GM19043 (cell line): Measurements from ENCODE around the gene CTBP2.

ENCODE experiments used
- ATAC-seq: cut with Tn5 transposase; IDR thresholded peaks from one replicate; pipeline ENCODE4 v1.9.1; 2021; ENCODE audit warnings: low read depth; ENCODE audit not compliant: unreplicated experiment

CTBP2 gene

GRCh38 chr10:125112697-125113494 lies 47.5 kb downstream of the CTBP2 start:
- ATAC-seq = no peak

DNA sequence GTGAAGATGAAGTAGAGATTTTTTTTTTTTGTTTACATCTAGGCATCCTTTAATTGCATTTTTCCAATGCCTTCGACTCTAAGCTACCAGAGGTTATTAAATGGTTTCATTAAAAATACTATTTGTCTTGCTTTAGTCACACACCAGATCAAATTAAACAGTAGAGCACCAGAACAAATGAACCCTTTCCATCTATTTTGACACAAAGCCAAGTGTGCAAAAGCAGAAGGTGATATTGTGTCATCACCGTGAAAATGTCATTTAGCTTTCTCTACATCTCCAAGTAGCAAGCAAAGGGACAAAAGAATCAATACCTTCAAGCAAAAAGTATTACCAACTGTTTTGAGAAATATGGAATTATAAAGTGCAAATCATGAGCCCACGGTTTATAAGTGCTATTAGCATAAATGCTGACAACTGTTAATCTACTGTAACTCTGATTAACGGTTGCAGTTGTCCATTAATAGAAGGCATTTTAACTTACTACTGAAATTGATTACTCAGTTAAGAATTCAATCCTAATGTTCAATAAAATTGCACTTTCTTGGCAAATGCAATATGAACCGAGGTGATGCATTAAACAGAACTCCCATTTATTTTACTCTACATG lies 49.1 kb downstream of the CTBP2 start:
- no peak for ATAC-seq

DNA sequence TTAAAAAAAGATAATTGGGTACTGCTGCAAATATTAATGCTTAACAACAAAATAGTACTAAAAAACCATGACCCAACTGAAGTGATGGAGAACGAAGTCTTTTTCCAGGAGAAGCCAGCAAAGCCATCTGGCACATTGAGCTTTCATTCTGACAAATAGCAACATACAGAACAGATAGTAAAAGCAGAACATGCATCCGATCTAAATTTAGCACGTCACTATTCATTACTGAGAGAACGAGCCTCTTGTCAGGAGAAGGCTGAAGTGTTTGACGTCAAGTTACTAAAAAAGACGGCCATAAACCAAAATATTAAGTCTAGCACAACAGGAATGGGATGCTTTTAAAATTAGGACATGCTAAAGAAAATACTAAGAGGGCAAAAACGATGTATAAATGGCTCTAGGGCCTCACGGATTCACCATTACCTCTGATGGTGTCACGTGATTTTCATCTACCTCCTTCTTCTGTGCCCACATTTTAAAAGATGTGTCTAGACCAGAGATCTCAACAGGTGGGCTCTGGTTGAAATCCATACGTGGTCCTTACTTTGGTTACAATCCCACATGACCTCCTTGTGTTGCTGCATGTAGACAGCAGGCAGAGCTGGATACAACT lies 52.3 kb downstream of the CTBP2 start:
- ATAC-seq = no peak

DNA sequence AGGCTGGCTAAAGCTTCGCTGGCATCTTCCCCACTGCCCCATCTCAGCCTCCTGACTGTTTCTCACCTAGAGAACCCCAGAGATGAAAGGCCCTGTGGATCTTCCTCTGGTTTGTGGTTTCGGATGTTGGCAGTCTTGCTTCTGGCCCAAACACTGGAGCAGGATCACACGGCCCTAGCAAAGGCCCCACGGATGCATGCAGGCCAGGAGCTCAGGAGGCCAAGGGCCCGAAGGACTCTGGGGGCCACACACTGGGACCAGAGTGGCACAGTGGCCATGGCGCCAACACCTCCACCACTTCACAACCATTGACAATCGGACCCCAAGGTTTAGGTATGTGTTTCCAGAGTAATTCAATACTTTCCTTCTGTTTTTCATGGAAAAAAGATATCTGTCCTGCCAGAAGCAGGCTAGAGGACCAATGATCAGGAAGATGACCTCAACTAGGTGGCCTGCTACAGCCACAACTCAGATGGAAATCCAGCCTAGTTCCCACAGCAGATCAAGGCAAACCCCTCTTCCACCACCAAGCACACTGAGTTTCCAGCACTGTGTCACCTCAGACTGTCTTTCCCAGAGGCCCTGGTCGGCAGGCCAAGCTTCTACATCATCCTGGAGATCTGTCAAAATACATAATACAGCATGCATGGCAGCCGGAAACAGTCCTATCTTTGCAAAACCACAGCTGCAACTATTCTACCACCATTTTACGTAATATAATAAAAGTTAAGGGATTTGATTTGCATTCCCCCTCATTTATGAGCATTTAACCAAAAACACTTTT lies 53.0 kb downstream of the CTBP2 start:
- no peak for ATAC-seq

DNA sequence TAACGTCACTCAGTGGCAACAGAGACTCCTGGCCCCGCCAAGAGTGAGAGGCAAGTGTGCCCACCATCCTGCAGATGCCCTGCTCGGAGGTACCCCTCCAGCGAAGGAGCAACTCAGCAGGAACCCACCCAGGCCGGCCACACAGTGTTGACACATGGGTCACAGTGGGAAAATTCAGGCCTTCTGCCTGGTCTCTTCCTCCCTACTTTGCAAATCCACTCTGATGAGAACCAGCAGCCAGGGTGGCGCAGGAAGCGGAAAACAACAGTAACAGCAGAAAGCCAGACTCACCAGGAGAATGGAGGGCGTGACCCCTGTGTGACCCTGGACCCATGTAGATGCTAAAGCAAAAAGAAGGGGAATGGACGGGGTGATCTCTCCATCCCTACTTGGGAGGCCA lies 53.8 kb downstream of the CTBP2 start:
- ATAC-seq = no peak

DNA sequence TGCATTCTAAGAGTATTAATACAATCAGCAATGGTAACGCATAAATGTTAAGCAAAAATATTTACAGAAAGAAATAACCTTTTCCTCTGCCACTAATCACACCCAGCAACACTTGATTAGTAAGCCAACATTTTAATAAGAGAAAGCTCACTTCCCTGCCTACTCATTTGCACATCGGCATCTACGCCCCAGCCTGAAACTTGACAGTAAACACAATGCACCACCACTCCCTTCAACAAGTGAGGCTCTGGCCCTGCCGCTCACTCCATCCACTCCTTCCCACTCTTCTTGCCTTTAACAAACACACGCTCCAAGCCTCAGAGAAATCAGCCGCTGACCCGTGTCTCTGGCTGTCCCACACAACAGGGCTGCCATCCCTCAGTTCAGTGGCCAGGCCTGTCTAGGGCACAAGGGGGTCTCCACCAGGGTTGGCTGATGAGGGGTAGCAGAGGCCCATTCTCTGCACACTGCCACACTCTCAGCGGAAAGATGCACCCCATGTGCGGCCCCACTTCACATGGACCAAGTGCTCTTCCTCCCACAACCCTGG lies 54.6 kb downstream of the CTBP2 start:
- ATAC-seq = no peak

GRCh38 chr10:125105155-125105554 lies 55.2 kb downstream of the CTBP2 start:
- no peak for ATAC-seq

GRCh38 chr10:125104559-125104958 lies 55.8 kb downstream of the CTBP2 start:
- no peak for ATAC-seq

GRCh38 chr10:125103924-125104323 lies 56.4 kb downstream of the CTBP2 start:
- no peak for ATAC-seq

DNA sequence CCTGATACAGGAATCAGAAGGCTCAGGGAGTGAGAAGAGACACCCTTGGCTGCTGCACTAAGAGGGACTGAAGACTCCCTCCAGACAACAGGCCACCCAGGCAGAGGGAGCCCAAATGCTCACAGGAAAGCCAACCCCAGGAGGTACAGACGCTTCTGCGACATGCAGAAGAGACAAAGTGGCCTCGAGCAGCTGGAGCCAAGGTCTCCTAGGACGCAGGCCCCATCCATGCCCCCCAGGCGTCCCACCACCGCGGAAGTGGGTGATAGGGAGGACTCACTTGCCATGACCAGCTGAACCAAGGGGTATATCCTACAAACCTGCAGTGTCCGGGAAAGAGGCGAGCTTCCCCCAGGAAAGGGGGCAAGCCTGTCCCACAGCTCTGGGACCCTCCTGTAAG lies 56.9 kb downstream of the CTBP2 start:
- no peak for ATAC-seq

GRCh38 chr10:125102821-125103220 lies 57.5 kb downstream of the CTBP2 start:
- ATAC-seq = no peak

DNA sequence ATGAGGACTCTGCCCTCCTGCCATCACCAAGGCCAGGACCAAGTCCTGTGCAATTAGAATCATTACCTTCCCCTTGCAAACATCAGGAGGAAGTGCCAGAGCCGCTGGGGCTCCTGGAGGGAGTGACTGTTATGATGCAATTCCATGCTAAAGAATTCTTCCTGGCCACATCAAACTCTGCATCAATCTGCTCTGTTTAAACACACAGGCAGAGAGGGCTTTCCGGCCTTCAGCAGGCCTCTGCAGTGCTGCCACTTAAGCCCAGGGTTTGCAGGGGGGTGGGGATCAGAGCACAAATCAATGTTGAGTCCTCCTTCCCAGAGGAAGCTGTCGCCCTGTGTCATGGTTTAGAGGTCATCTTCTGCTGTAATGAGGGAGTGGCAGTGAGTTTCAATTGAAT lies 58.1 kb downstream of the CTBP2 start:
- no peak for ATAC-seq

GRCh38 chr10:125101581-125101980 lies 58.8 kb downstream of the CTBP2 start:
- no peak for ATAC-seq

DNA sequence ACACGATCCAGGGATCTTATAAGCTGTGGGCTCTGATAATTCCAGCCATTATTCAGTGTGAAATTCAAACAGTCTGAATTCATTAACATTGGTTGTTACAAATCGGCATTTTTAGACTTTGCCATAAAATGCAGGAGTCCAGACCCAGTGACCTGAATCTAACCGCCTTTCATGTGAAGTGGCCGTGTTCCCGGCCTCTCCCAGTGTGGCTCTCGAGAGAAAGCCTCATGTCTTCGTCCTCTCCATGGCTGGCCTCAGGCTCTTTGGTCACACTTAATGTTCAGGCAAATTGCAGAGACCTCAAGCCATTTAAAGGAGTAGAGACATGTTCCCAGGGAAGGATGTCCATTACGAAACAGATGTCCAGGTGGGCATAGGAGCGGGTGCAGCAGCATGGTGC lies 59.3 kb downstream of the CTBP2 start:
- no peak for ATAC-seq

- ATAC-seq = no peak
Observed at GRCh38 chr10:125097409-125098070, 62.8 kb downstream of the CTBP2 start.

DNA sequence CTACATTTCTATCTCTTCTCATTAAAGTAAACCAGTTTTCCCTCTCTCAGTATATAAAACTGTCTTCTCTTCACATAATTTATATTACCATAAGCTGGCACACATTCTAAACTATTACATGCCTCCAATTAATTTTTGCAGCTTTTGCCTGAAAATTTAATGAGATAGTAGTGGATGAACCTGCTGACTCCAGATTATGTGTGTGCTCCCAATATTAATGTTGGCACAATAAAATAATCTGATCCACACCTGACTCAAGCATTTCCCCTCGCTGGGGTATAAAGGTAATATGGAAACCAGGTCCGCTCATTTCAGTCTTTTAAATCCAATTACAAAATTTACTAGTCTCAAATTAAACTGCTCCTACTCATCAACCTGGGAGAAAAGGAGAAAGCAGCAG lies 63.4 kb downstream of the CTBP2 start:
- no peak for ATAC-seq

- ATAC-seq = no peak
Observed at GRCh38 chr10:125096371-125096770, 64.0 kb downstream of the CTBP2 start.

DNA sequence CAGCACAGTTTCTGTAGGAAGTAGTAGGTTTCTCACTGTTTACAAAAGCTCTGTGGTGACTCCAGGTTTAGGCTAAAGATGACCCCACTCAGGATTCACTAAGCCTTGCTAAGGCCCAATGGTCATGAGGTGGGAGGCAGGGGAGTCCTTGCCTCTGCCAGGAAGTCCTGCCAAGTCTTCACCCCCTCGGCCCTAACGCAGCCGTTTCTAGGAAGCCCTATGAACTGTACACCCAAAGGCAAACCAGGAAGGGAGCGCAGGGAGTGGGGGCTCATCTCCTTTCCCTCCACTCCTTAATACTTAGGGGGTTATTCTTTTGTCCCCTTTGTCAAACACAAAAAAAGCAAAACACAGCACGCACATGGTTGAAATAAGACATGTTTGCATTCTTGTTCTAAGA lies 64.6 kb downstream of the CTBP2 start:
- no peak for ATAC-seq

GRCh38 chr10:125095228-125095627 lies 65.1 kb downstream of the CTBP2 start:
- no peak for ATAC-seq

- no peak for ATAC-seq
Observed at GRCh38 chr10:125094806-125095205, 65.6 kb downstream of the CTBP2 start.
